ENCODE results near the gene CHMP4B.

GRCh38 chr20:33820362-33820761, 9.2 kb downstream of the CHMP4B start:
- TF ChIP-seq CTCF (IDR thresholded peaks at IDR 0.05) (no peak), ZFX (IDR thresholded peaks at IDR 0.05; ENCODE audit: borderline replicate concordance) (no peak)
